ENCODE data around the gene ID1.
"Not testable (repeated sequence)": the region's sequence is repeated elsewhere in the genome, so short reads cannot be mapped to it uniquely, and the experiment has no call there.

ID1 gene

GRCh38 chr20:31630187-31630790 is 25.2 kb downstream of the ID1 start:
- no peak for FAIRE-seq

GRCh38 chr20:31632548-31633338 is 27.7 kb downstream of the ID1 start:
- FAIRE-seq (no peak), DNase-seq (ENCODE audit: insufficient read length, low spot score) (no peak)

More at GRCh38 chr20:31630187-31630790, 25.2 kb downstream of the ID1 start:
- DNase-seq (ENCODE audit: insufficient read length, low spot score): no peak

- DNase-seq (ENCODE audit: insufficient read length, low spot score): no peak
- FAIRE-seq: no peak
Measured at GRCh38 chr20:31633339-31633914, 28.3 kb downstream of the ID1 start.

- FAIRE-seq (no peak), DNase-seq (ENCODE audit: insufficient read length, low spot score) (no peak)
Measured at GRCh38 chr20:31637660-31638059, 32.6 kb downstream of the ID1 start, which contains the start of gene COX4I2. TSS of gene COX4I2 (plus strand) at chr20:31637912. CDS start at chr20:31639018, 1,106 bp downstream.

GRCh38 chr20:31638317-31638716 is 33.2 kb downstream of the ID1 start:
- FAIRE-seq (no peak), DNase-seq (ENCODE audit: insufficient read length, low spot score) (no peak)

- FAIRE-seq: no peak
- no peak for DNase-seq (ENCODE audit: insufficient read length, low spot score)
Measured at GRCh38 chr20:31638816-31639215, 33.7 kb downstream of the ID1 start.

GRCh38 chr20:31640259-31640658 is 35.2 kb downstream of the ID1 start:
- no peak for FAIRE-seq
- no peak for DNase-seq (ENCODE audit: insufficient read length, low spot score)

- no peak for DNase-seq (ENCODE audit: insufficient read length, low spot score)
Measured at GRCh38 chr20:31641391-31641790, 36.3 kb downstream of the ID1 start.

GRCh38 chr20:31642837-31643236 is 37.7 kb downstream of the ID1 start:
- FAIRE-seq: no peak

More at GRCh38 chr20:31641391-31641790, 36.3 kb downstream of the ID1 start:
- FAIRE-seq: no peak

GRCh38 chr20:31643522-31643921 is 38.4 kb downstream of the ID1 start:
- FAIRE-seq (no peak), DNase-seq (ENCODE audit: insufficient read length, low spot score) (no peak)

More at GRCh38 chr20:31642837-31643236, 37.7 kb downstream of the ID1 start:
- no peak for DNase-seq (ENCODE audit: insufficient read length, low spot score)

- no peak for FAIRE-seq
- DNase-seq (ENCODE audit: insufficient read length, low spot score): no peak
Measured at GRCh38 chr20:31644701-31645100, 39.6 kb downstream of the ID1 start.

GRCh38 chr20:31648104-31648503 is 43.0 kb downstream of the ID1 start:
- DNase-seq (ENCODE audit: insufficient read length, low spot score): not testable (repeated sequence)

GRCh38 chr20:31652917-31653396 is 47.9 kb downstream of the ID1 start:
- DNase-seq (ENCODE audit: insufficient read length, low spot score) (no peak), FAIRE-seq (no peak)

More at GRCh38 chr20:31648104-31648503, 43.0 kb downstream of the ID1 start:
- not testable (repeated sequence) for FAIRE-seq

- no peak for FAIRE-seq
- no peak for DNase-seq (ENCODE audit: insufficient read length, low spot score)
Measured at GRCh38 chr20:31653561-31653960, 48.5 kb downstream of the ID1 start.

- FAIRE-seq (no peak), DNase-seq (ENCODE audit: insufficient read length, low spot score) (no peak)
Measured at GRCh38 chr20:31654534-31654933, 49.4 kb downstream of the ID1 start.
